Uterus (tissue), 4 donors: ENCODE data around the gene HLCS. TPM values are rescaled to one million over a fixed set of nuclear protein-coding genes. Genes with fewer than 3 reads are reported as not detected.
A peak's percentile ranks its signal among the peaks of the same experiment; 100 is the strongest.

Experiments
- DNase-seq, 2 donors: peaks; one replicate each; pipeline ENCODE4 v3.0.0-alpha.2; 2019 to 2020
- H3K27ac ChIP-seq, 2 donors: fragments of 200-600 bp; sonication (generic); 1 replicate in 1 of 2; 2 replicates in 1 of 2; pipeline ENCODE4 v1.5.1; 2016 to 2018
- H3K27me3 ChIP-seq, 2 donors: fragments of 200-600 bp; sonication (generic); one replicate each; pipeline ENCODE4 v1.5.1; 2018 to 2019; ENCODE audit warnings: control low read depth in 1 of 2
- H3K36me3 ChIP-seq, 2 donors: fragments of 200-600 bp; sonication (generic); one replicate each; pipeline ENCODE4 v1.5.1; 2019; ENCODE audit warnings: control low read depth in 1 of 2
- H3K4me1 ChIP-seq, 2 donors: fragments of 200-600 bp; sonication (generic); one replicate each; pipeline ENCODE4 v1.5.1; 2018 to 2019; ENCODE audit warnings: control low read depth in 1 of 2
- H3K4me3 ChIP-seq, 2 donors: fragments of 200-600 bp; sonication (generic); 1 replicate in 1 of 2; 2 replicates in 1 of 2; pipeline ENCODE4 v1.5.1; 2018 to 2019; ENCODE audit warnings: mild to moderate bottlenecking in 1 of 2
- H3K9me3 ChIP-seq, 2 donors: fragments of 200-600 bp; sonication (generic); one replicate each; pipeline ENCODE4 v1.5.1; 2019; ENCODE audit warnings: control low read depth in 1 of 2
- POLR2A ChIP-seq, 2 donors: fragments of 450-650 bp; IDR thresholded peaks; one replicate each; pipeline ENCODE4 v1.6.1; 2016; ENCODE audit warnings: antibody characterized with exemption in 2 of 2, mild to moderate bottlenecking in 1 of 2, moderate library complexity in 1 of 2
- intact Hi-C: fragments of 100-400 bp; cut with DNase I; formaldehyde crosslinking; loops from one replicate; pipeline ENCODE4 v1.15.1; 2023; ENCODE audit warnings: low total_unique reads
- total RNA-seq, 4 donors: library from RNA; depleted of rRNA in 3 of 4; stranded (reverse); fragments of >200 nt in 3 of 4; gene quantifications; one replicate each; pipeline versions ENCODE4 v1.1.0 to v1.2.4, GENCODE V29; 2014 to 2023
- TF ChIP-seq, protein P1 (sequence below), 4 experiments: fragments of 200-600 bp in 2 of 4; fragments of 450-650 bp in 2 of 4; sonication (generic) in 2 of 4; IDR thresholded peaks; one replicate each; pipeline ENCODE4 v1.5.1; 2016 to 2019; ENCODE audit warnings: antibody characterized with exemption in 4 of 4, mild to moderate bottlenecking in 2 of 4, moderate library complexity in 1 of 4
- donor health status: DM: yes; HTN: yes; CAD: no.

The HLCS gene
- total RNA-seq: 10 to 100 TPM in 2 of 4 donors, 1 to 10 TPM in 2; 3.8 to 31.4 (median 15.4) TPM

DNA sequence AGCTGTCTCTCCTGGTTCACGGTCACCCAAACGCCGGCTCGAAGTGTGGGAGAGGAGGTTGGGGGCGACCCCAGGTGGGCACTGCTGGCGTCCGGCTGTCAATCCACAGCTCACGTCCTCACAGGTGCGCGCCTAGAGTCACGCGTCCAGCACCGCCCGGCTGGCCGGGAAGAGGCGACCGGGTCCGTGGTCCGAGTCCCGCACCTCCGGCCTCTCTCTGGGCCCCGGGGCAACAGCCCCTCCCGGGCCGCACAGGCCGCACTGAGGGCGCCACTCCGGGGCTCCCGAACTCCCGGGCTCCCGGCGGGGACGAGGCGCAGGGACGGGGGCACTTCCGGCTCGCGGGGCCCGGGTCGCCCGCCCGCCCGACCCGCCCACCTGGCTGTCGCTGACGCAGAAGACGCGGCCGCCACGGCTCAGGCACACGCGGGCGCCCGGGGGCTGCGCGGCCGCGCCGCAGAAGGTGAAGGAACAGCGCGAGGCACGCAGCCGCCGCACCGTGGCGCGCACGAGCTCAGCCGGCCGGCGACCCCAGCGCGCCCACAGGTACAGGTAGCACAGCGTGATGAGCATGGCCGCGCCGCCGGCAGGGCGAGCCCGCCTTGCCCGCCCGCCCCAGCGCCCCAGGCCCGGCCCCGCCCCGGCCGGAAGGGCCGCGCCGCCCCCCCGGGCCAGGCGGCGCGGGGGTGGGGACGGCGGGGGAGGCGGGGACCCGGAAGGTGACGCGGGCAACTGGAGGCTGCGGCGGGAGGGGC is at the start of gene HLCS:
Gene HLCS, minus strand, starts transcription at position 604 of the 755 bp plus-strand sequence. Its CDS starts 31 bp downstream, at position 573.
- H3K27ac ChIP-seq: peak within 1 kb of the TSS; percentile 72 to 90
- no peaks in the 10 kb centered on the region for H3K27me3 ChIP-seq
- peak within 1 kb of the TSS; percentile 32 to 59 for H3K4me3 ChIP-seq
- intact Hi-C loops: no loop called here
- H3K36me3 ChIP-seq: no peaks in the 10 kb centered on the region
- no peaks in the 10 kb centered on the region for H3K9me3 ChIP-seq
- peak; percentile 23 to 68 for DNase-seq
- TF ChIP-seq, protein P1, sequence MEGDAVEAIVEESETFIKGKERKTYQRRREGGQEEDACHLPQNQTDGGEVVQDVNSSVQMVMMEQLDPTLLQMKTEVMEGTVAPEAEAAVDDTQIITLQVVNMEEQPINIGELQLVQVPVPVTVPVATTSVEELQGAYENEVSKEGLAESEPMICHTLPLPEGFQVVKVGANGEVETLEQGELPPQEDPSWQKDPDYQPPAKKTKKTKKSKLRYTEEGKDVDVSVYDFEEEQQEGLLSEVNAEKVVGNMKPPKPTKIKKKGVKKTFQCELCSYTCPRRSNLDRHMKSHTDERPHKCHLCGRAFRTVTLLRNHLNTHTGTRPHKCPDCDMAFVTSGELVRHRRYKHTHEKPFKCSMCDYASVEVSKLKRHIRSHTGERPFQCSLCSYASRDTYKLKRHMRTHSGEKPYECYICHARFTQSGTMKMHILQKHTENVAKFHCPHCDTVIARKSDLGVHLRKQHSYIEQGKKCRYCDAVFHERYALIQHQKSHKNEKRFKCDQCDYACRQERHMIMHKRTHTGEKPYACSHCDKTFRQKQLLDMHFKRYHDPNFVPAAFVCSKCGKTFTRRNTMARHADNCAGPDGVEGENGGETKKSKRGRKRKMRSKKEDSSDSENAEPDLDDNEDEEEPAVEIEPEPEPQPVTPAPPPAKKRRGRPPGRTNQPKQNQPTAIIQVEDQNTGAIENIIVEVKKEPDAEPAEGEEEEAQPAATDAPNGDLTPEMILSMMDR (IDR thresholded peaks at IDR 0.05): peak in 3 of 4 experiments; percentile 24 to 43 (median 40)
- peak in 1 of 2 donors; percentile 64 for TF ChIP-seq POLR2A (IDR thresholded peaks at IDR 0.05)
- H3K4me1 ChIP-seq: no peaks in the 10 kb centered on the region

DNA sequence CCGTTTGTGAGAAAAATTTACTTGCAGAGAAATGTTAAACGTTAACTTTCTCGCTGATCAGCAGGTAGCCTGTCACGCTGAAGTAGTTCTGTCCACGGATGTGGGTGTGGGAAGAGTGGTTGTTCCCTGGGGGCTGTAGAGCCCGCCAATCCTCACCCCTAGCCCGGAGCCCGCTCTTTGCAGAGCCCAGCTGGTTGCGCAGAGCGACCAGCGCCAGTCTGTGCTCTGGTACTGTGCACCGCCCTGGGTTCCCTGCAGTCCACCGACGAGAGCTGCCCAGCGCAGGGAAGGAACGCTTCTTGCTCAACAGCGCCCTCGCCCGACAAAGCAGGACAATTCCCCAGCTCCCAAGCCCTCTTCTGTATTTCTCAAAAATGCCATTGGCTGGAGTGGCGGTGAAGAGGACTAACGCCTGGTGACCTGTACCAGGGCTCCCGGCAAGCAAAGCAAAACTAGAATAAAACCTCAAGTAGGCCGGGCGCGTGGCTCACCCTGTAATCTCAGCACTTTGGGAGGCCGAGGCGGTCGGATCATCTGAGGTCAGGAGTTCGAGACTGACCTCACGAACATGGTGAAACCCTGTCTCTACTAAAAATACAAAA is 43.4 kb upstream of the HLCS start:
- H3K9me3 ChIP-seq: no peaks in the 10 kb centered on the region
- H3K27ac ChIP-seq: no peak overlapping the region
- no peaks in the 10 kb centered on the region for H3K4me1 ChIP-seq
- intact Hi-C loops: no loop called here
- H3K4me3 ChIP-seq: peak overlapping the region in 1 of 2 donors; percentile 7
- H3K27me3 ChIP-seq: peaks cover 5 to 8% of the 10 kb centered on the region in 2 donors
- peak; percentile 56 to 78 for DNase-seq
- H3K36me3 ChIP-seq: no peaks in the 10 kb centered on the region
- no peak for TF ChIP-seq POLR2A (IDR thresholded peaks at IDR 0.05)
- TF ChIP-seq, protein P1 (IDR thresholded peaks at IDR 0.05): peak; percentile 53 to 77 (median 70)

DNA sequence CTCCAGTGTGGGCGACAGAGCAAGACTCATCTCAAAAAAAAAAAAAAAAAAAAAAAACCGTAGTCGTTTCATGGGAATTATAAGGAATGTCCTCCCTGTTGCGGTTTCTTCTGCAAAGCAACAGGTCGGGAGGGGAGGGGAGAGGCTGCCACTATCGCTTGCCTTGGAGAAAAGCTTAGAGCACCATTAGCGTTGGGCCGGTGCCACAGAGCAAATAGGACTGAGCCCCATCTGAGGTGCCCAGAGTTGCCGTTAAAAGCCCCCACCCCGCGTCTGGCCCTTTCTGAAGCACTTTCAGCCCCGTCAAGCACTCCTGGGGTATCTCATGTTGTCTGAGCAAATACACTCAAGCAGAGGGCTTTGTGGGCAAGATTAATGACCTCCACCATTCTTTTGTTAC is 42.3 kb upstream of the HLCS start:
- no peaks in the 10 kb centered on the region for H3K4me1 ChIP-seq
- intact Hi-C loops: no loop called here
- H3K27me3 ChIP-seq: peaks cover 5 to 8% of the 10 kb centered on the region in 2 donors
- H3K4me3 ChIP-seq: no peak overlapping the region
- no peak overlapping the region for H3K27ac ChIP-seq
- no peaks in the 10 kb centered on the region for H3K36me3 ChIP-seq
- no peaks in the 10 kb centered on the region for H3K9me3 ChIP-seq
- TF ChIP-seq POLR2A (IDR thresholded peaks at IDR 0.05): no peak
- TF ChIP-seq, protein P1 (IDR thresholded peaks at IDR 0.05): no peak
- DNase-seq: no peak

DNA sequence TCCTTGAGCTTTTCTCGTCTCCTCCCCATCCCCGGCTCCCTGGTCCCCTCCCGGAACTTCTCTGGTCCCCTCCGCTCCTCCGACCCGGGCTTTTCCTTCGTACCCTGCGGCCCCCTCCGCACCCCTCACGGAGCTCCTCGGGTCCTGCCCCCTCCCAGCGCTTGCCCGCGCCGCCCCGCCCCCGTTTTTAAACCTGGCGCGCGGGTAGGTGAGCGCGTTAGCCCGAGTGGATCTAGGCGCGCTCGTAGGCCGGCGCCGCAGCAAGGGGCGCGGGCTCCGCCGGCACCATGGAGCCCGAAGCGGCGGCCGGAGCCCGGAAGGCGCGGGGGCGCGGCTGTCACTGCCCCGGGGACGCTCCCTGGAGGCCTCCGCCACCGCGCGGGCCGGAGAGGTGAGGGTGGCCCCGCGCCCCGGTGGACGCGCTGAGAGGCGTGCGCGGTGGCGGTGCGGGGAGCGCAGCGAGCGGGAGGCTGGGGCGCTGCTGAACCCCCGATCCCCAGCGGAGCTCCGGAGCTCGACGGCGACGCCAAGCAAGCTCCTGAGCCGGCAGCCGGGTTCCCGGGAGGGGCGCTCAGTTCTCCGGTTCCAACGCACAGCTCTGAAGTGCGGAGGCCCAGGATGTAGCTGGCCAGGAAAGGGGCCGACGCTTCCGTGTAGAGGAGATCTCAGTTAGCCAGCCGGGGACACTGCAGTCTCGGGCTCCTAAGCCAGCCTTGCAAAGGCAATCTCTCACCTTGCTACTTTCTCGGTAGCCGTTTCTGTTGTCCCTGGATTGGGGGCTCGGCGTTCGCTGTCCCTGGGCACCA is 40.2 kb upstream of the HLCS start, which contains the start of gene RIPPLY3:
Gene RIPPLY3, plus strand, starts transcription at position 217 of the 806 bp plus-strand sequence. Its CDS starts 71 bp downstream, at position 288.
- Histone ChIP-seq H3K4me3 (peak within 1 kb of the TSS; percentile 3 to 25), H3K4me1 (no peaks in the 10 kb centered on the region), H3K27ac (no peak within 1 kb of the TSS), H3K36me3 (no peaks in the 10 kb centered on the region), H3K27me3 (peaks cover 5 to 8% of the 10 kb centered on the region in 2 donors), H3K9me3 (no peaks in the 10 kb centered on the region)
- DNase-seq: no peak
- TF ChIP-seq, protein P1 (IDR thresholded peaks at IDR 0.05): no peak
- TF ChIP-seq POLR2A (IDR thresholded peaks at IDR 0.05): no peak
- intact Hi-C loops: no loop called here
